B cell (primary cell): ENCODE measurements around the gene SKOR1. TPM values are rescaled to one million over a fixed set of nuclear protein-coding genes. Genes with fewer than 3 reads are reported as not detected.

Source experiments
- ATAC-seq: fragments of 200-7000 bp; cut with Tn5 transposase; one replicate; pipeline ENCODE4 v1.10.0; 2021; ENCODE audit warnings: low read depth, mild to moderate bottlenecking, moderate number of reproducible peaks, moderate library complexity
- CTCF ChIA-PET: fragments of 350-600 bp; sonication (Branson Sonifier 250); formaldehyde crosslinking; loops from one replicate; lab custom pipeline; 2021; ENCODE audit warnings: antibody characterized with exemption, inconsistent platforms; lab: Charles Lee
- POLR2A ChIA-PET: fragments of 350-600 bp; sonication (Branson Sonifier 250); formaldehyde crosslinking; loops from one replicate; lab custom pipeline; 2021; ENCODE audit warnings: antibody characterized with exemption; lab: Charles Lee
- DNase-seq: peaks from one replicate; pipeline ENCODE4 v3.0.0; 2013
- H2AFZ ChIP-seq: 2 replicates; pipeline ENCODE4 v1.6.1; 2012; ENCODE audit warnings: mild to moderate bottlenecking, low read depth, low read length; ENCODE audit not compliant: insufficient read depth, poor library complexity, severe bottlenecking
- H3K27ac ChIP-seq, 2 donors: 1 replicate in 1 of 2; 2 replicates in 1 of 2; pipeline ENCODE4 v1.5.1; 2012 to 2013; ENCODE audit warnings: low read length in 2 of 2, mild to moderate bottlenecking in 2 of 2, moderate library complexity in 1 of 2
- H3K27me3 ChIP-seq, 4 experiments: fragments of 200-600 bp in 1 of 4; sonication (generic) in 1 of 4; replicated peaks in 1 of 4; 1 replicate in 2 of 4; 2 replicates in 2 of 4; pipeline versions ENCODE4 v1.6.1 to v1.7.0; 2013 to 2016; ENCODE audit warnings: low read length in 3 of 4, mild to moderate bottlenecking in 2 of 4, mixed read lengths in 1 of 4, moderate library complexity in 1 of 4; ENCODE audit not compliant: insufficient read depth in 4 of 4, control insufficient read depth in 3 of 4; ENCODE audit errors: control extremely low read depth in 1 of 4
- H3K36me3 ChIP-seq, 2 experiments: replicated peaks in 1 of 2; 1 replicate in 1 of 2; 2 replicates in 1 of 2; pipeline versions ENCODE4 v1.6.1 to v1.7.1; 2013; ENCODE audit warnings: low read length in 1 of 2; ENCODE audit not compliant: insufficient read depth in 2 of 2, control insufficient read depth in 1 of 2; ENCODE audit errors: control extremely low read depth in 1 of 2, extremely low read depth in 1 of 2
- H3K4me1 ChIP-seq, 2 donors: fragments of 200-600 bp in 1 of 2; sonication (generic) in 1 of 2; 1 replicate in 1 of 2; 2 replicates in 1 of 2; pipeline versions ENCODE4 v1.5.1 to v1.6.1; 2013 to 2017; ENCODE audit warnings: low read length in 2 of 2; ENCODE audit not compliant: control insufficient read depth in 2 of 2, insufficient read depth in 2 of 2
- H3K4me2 ChIP-seq: replicated peaks from 2 replicates; pipeline ENCODE3; 2012; ENCODE audit warnings: mild to moderate bottlenecking, low read depth, low read length; ENCODE audit not compliant: poor library complexity, severe bottlenecking
- H3K4me3 ChIP-seq, 5 experiments: fragments of 200-600 bp in 1 of 5; sonication (generic) in 1 of 5; 1 replicate in 3 of 5; 2 replicates in 2 of 5; pipeline versions ENCODE4 v1.5.1 to v1.7.0; 2011 to 2016; ENCODE audit warnings: low read length in 4 of 5, mild to moderate bottlenecking in 4 of 5, low read depth in 2 of 5, control low read depth in 1 of 5, moderate library complexity in 1 of 5; ENCODE audit not compliant: insufficient read depth in 1 of 5; ENCODE audit errors: control extremely low read depth in 1 of 5, extremely low read depth in 1 of 5
- H3K79me2 ChIP-seq: fragments of 200-600 bp; sonication (generic); one replicate; pipeline ENCODE4 v1.6.0; 2016; ENCODE audit warnings: low read length; ENCODE audit not compliant: control insufficient read depth, insufficient read depth
- H3K9ac ChIP-seq: fragments of 200-600 bp; sonication (generic); 2 replicates; pipeline ENCODE4 v1.6.1; 2017; ENCODE audit warnings: mild to moderate bottlenecking, low read length, moderate library complexity
- H3K9me3 ChIP-seq, 3 donors: one replicate each; pipeline versions ENCODE4 v1.6.1 to v1.7.1; 2013; ENCODE audit warnings: low read length in 2 of 3; ENCODE audit not compliant: control insufficient read depth in 2 of 3, insufficient read depth in 1 of 3; ENCODE audit errors: control extremely low read depth in 1 of 3
- H4K20me1 ChIP-seq: 2 replicates; pipeline ENCODE4 v1.6.0; 2012; ENCODE audit warnings: mild to moderate bottlenecking, low read length; ENCODE audit not compliant: insufficient read depth, control insufficient read depth, poor library complexity, severe bottlenecking
- H3K27ac Mint-ChIP-seq: one replicate; pipeline ENCODE4 v1.8.0; 2021; ENCODE audit warnings: mixed read lengths
- H3K27me3 Mint-ChIP-seq: one replicate; pipeline ENCODE4 v1.8.0; 2021; ENCODE audit warnings: mixed read lengths
- H3K4me1 Mint-ChIP-seq: one replicate; pipeline ENCODE4 v1.8.0; 2021; ENCODE audit warnings: mixed read lengths
- H3K4me3 Mint-ChIP-seq: one replicate; pipeline ENCODE4 v1.8.0; 2021; ENCODE audit warnings: mixed read lengths
- H3K9me3 Mint-ChIP-seq: one replicate; pipeline ENCODE4 v1.8.0; 2022; ENCODE audit warnings: mixed read lengths; ENCODE audit not compliant: insufficient read depth
- EZH2 ChIP-seq: IDR thresholded peaks from 2 replicates; pipeline ENCODE4 v1.6.1; 2012; ENCODE audit warnings: borderline replicate concordance, low read depth, mild to moderate bottlenecking, moderate library complexity, low read length; ENCODE audit not compliant: insufficient read depth, poor library complexity, severe bottlenecking
- WGBS: methylation state at CpG from one replicate; pipeline ENCODE4 v1.1.5; 2013; ENCODE audit warnings: missing lambda C conversion rate; ENCODE audit not compliant: insufficient coverage; 5-methylcytosine and 5-hydroxymethylcytosine counted together
- intact Hi-C: fragments of 100-400 bp; cut with micrococcal nuclease; formaldehyde crosslinking; loops from one replicate; pipeline ENCODE4 v1.10.0; 2022
- polyA plus RNA-seq: library from polyadenylated mRNA; depleted of rRNA; stranded (reverse); fragments of >200 nt; gene quantifications from 2 replicates; pipeline ENCODE4 v1.2.3, GENCODE V29; 2012
- total RNA-seq, 2 donors: library from RNA; stranded (reverse); fragments of 120-200 nt in 1 of 2; gene quantifications; 1 replicate in 1 of 2; 2 replicates in 1 of 2; pipeline versions ENCODE4 v1.2.3 to v1.2.4, GENCODE V29; 2013 to 2022
- TF ChIP-seq, protein P1 (sequence below): fragments of 200-600 bp; IDR thresholded peaks from one replicate; pipeline ENCODE4 v1.8.0; 2022; ENCODE audit warnings: antibody characterized with exemption, mild to moderate bottlenecking

The SKOR1 gene
- total and polyA plus RNA-seq, 2 donors (not counting 1 experiment from before 2014, with no cell fraction given): 0.37 to 0.67 TPM

DNA sequence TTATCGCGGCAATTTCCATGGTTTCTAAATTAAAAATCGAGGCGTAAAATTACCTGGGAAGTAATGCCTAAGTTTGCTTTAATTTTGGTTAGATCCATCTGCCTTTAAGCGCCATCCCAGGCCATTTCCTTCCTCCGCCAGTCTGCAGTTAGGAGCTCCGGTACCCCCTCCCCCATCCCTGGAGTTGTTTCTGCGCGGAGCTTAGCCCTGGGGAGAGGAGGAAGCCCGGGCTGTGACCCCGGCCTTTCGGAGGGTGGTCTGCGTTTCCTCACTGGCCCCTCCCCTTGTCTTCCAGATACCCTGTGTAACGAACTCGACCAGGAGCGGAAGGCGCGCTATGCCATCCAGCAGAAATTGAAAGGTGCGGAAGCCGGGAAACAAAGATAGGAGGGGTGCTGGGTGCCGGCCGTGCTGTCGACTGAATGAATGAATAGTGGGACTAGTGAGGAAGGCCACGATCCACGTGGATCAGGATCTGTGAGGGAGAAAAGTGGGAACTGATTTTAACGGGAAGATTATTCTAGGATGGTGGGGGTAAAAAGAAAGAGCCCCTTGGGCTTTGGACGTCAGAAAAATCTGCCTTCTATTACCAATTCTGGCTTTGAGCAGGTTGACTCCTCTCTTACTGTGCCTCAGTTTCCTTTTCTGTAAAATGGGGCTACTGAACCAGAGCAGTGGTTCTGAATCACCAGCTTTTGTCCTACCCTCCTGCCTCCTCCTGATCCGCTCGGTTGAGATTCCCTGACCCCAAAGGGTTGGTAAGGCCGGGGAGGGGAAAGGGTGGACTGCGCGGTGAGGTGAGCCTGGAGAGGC lies 7.8 kb downstream of the SKOR1 start:
- peaks cover 64% of the 10 kb centered on the region for H3K4me1 Mint-ChIP-seq
- H3K4me2 ChIP-seq: peak overlapping the region; percentile 89

More for the DNA sequence above, 7.8 kb downstream of the SKOR1 start:
- Mint-ChIP-seq H3K27me3 (peaks cover 67% of the 10 kb centered on the region), H3K27ac (peak overlapping the region; percentile 64), H3K4me3 (peak overlapping the region; percentile 88), H3K9me3 (no peaks in the 10 kb centered on the region)
- H3K9ac ChIP-seq: peak overlapping the region; percentile 51
- peaks cover 0 to 65% (median 6%) of the 10 kb centered on the region in 3 donors for H3K9me3 ChIP-seq
- H3K27me3 ChIP-seq: peaks cover 4 to 97% (median 67%) of the 10 kb centered on the region in 4 experiments
- peak overlapping the region; percentile 64 for H2AFZ ChIP-seq
- TF ChIP-seq, protein P1, sequence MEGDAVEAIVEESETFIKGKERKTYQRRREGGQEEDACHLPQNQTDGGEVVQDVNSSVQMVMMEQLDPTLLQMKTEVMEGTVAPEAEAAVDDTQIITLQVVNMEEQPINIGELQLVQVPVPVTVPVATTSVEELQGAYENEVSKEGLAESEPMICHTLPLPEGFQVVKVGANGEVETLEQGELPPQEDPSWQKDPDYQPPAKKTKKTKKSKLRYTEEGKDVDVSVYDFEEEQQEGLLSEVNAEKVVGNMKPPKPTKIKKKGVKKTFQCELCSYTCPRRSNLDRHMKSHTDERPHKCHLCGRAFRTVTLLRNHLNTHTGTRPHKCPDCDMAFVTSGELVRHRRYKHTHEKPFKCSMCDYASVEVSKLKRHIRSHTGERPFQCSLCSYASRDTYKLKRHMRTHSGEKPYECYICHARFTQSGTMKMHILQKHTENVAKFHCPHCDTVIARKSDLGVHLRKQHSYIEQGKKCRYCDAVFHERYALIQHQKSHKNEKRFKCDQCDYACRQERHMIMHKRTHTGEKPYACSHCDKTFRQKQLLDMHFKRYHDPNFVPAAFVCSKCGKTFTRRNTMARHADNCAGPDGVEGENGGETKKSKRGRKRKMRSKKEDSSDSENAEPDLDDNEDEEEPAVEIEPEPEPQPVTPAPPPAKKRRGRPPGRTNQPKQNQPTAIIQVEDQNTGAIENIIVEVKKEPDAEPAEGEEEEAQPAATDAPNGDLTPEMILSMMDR: no peak
- no peak for TF ChIP-seq EZH2
- H3K27ac ChIP-seq: no peak overlapping the region
- intact Hi-C loops: no loop called here
- peak overlapping the region in 4 of 5 experiments; percentile 8 to 74 (median 53) for H3K4me3 ChIP-seq
- H4K20me1 ChIP-seq: peaks cover 4% of the 10 kb centered on the region
- ChIA-PET POLR2A (interaction anchor here (0.7 to 2.0 kb wide), 3 partner anchors 8 to 54 kb away, joined by 3 to 10 read pairs (median 5); no protein-coding TSS in a partner anchor), CTCF (interaction anchor here (1.0 to 16.8 kb wide), 6 partner anchors 10 to 376 kb away, joined by 3 to 237 read pairs (median 8); no protein-coding TSS in a partner anchor)
- 11% methylated on average over 19 of the region's 32 CpGs for WGBS
- no peaks in the 10 kb centered on the region for H3K36me3 ChIP-seq
- H3K4me1 ChIP-seq: peaks cover 62 to 65% of the 10 kb centered on the region in 2 donors
- DNase-seq: peak; percentile 50
- ATAC-seq: no peak
- no peaks in the 10 kb centered on the region for H3K79me2 ChIP-seq
